ENCODE results near the gene ZNF804A. TPM values are rescaled to one million over a fixed set of nuclear protein-coding genes. Genes with fewer than 3 reads are reported as not detected.
"Not testable (repeated sequence)": the region's sequence is repeated elsewhere in the genome, so short reads cannot be mapped to it uniquely, and the experiment has no call there.

Gene ZNF804A
- total RNA-seq, 1 donor from 2014 or later = 23.1 TPM

DNA sequence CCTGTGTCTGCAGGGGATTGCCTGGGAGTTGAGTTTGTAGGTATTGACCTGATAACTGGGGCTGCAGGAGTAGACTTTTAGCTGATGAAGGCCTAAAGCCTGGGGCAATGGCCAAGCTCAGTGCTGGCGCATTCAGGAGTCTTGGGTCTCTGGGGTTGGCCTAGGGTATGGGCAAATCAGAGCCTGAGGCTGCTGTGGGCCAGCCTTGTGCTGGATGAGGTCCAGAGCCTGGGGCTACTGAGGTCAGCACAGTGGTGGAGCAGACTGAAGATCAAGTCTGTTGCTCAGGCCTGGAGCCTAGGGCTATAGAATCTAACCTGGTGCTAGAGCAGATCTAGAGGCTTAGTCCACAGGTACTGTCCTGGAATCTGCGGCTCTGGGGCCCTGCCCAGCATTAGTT lies 262.4 kb downstream of the ZNF804A start:
- H3K36me3 Mint-ChIP-seq (ENCODE audit: unreplicated experiment) = peaks cover 16% of the 10 kb centered on the region
- peaks cover 4% of the 10 kb centered on the region for H3K9me3 Mint-ChIP-seq (ENCODE audit: unreplicated experiment)
- TF ChIP-seq, protein P1, sequence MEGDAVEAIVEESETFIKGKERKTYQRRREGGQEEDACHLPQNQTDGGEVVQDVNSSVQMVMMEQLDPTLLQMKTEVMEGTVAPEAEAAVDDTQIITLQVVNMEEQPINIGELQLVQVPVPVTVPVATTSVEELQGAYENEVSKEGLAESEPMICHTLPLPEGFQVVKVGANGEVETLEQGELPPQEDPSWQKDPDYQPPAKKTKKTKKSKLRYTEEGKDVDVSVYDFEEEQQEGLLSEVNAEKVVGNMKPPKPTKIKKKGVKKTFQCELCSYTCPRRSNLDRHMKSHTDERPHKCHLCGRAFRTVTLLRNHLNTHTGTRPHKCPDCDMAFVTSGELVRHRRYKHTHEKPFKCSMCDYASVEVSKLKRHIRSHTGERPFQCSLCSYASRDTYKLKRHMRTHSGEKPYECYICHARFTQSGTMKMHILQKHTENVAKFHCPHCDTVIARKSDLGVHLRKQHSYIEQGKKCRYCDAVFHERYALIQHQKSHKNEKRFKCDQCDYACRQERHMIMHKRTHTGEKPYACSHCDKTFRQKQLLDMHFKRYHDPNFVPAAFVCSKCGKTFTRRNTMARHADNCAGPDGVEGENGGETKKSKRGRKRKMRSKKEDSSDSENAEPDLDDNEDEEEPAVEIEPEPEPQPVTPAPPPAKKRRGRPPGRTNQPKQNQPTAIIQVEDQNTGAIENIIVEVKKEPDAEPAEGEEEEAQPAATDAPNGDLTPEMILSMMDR (IDR thresholded peaks at IDR 0.05; ENCODE audit: partially characterized antibody, unreplicated experiment) = no peak
- H3K27ac Mint-ChIP-seq (ENCODE audit: unreplicated experiment) = no peak overlapping the region
- no peaks in the 10 kb centered on the region for H3K27me3 Mint-ChIP-seq (ENCODE audit: unreplicated experiment)
- no peak for DNase-seq
- no peak overlapping the region for H3K4me3 Mint-ChIP-seq (ENCODE audit: unreplicated experiment)
- no peaks in the 10 kb centered on the region for H3K4me1 Mint-ChIP-seq (ENCODE audit: low read depth, unreplicated experiment)

GRCh38 chr2:184875212-184875611 lies 276.9 kb downstream of the ZNF804A start:
- no peaks in the 10 kb centered on the region for H3K36me3 Mint-ChIP-seq (ENCODE audit: unreplicated experiment)
- H3K4me3 Mint-ChIP-seq (ENCODE audit: unreplicated experiment) = no peak overlapping the region
- no peak overlapping the region for H3K27ac Mint-ChIP-seq (ENCODE audit: unreplicated experiment)
- no peak for DNase-seq
- TF ChIP-seq, protein P1 (IDR thresholded peaks at IDR 0.05; ENCODE audit: partially characterized antibody, unreplicated experiment) = no peak
- peaks cover 3% of the 10 kb centered on the region for H3K4me1 Mint-ChIP-seq (ENCODE audit: low read depth, unreplicated experiment)
- peaks cover 4% of the 10 kb centered on the region for H3K9me3 Mint-ChIP-seq (ENCODE audit: unreplicated experiment)
- no peaks in the 10 kb centered on the region for H3K27me3 Mint-ChIP-seq (ENCODE audit: unreplicated experiment)

- TF ChIP-seq, protein P1 (IDR thresholded peaks at IDR 0.05; ENCODE audit: partially characterized antibody, unreplicated experiment) = no peak
- H3K4me3 Mint-ChIP-seq (ENCODE audit: unreplicated experiment) = no peak overlapping the region
- H3K27me3 Mint-ChIP-seq (ENCODE audit: unreplicated experiment) = no peaks in the 10 kb centered on the region
- DNase-seq = no peak
- peaks cover 3% of the 10 kb centered on the region for H3K4me1 Mint-ChIP-seq (ENCODE audit: low read depth, unreplicated experiment)
- H3K9me3 Mint-ChIP-seq (ENCODE audit: unreplicated experiment) = peaks cover 4% of the 10 kb centered on the region
- H3K27ac Mint-ChIP-seq (ENCODE audit: unreplicated experiment) = no peak overlapping the region
- H3K36me3 Mint-ChIP-seq (ENCODE audit: unreplicated experiment) = no peaks in the 10 kb centered on the region
Observed at GRCh38 chr2:184875911-184876310, 277.6 kb downstream of the ZNF804A start.

DNA sequence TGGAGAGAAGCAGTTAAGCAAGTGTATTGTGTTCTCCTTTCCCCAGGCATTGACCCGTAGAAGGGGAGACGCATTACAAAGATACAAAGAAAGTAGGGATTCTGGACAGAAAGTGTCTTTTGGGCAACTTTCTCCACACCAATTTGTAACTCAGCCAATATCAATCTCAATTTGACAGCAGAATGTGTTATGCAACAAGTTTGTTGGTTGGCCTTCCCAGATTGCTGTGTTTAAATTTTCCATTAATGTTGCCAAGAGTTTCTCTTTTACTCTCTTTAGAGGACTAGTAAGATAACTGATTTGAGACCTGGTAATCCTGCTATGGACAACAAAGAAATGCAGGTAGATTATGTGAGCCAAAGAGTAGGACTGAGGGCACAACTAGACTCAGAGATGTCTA lies 279.6 kb downstream of the ZNF804A start:
- TF ChIP-seq, protein P1 (IDR thresholded peaks at IDR 0.05; ENCODE audit: partially characterized antibody, unreplicated experiment) = no peak
- Mint-ChIP-seq H3K27ac (ENCODE audit: unreplicated experiment) (no peak overlapping the region), H3K4me1 (ENCODE audit: low read depth, unreplicated experiment) (peaks cover 3% of the 10 kb centered on the region), H3K36me3 (ENCODE audit: unreplicated experiment) (peaks cover 5% of the 10 kb centered on the region), H3K4me3 (ENCODE audit: unreplicated experiment) (no peak overlapping the region), H3K9me3 (ENCODE audit: unreplicated experiment) (peaks cover 4% of the 10 kb centered on the region), H3K27me3 (ENCODE audit: unreplicated experiment) (no peaks in the 10 kb centered on the region)
- DNase-seq = no peak

DNA sequence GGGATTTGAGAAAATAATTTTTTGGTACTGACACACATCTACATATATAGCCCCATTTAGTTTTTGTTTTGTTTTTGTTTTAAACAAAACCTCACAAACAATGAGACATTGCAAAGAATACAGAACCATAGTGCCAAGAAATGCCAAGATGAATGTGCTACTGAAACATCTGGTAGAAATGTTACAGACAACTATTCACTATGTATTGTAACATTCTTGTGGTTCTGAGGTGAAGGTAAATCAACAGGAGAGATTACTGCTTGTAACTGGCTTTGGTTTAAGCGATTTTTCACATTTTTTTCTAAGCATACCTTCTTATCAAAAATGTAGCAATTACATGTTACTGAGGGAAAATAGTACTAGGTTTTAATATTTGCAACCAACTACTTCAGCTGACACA lies 281.3 kb downstream of the ZNF804A start:
- DNase-seq = no peak
- H3K27ac Mint-ChIP-seq (ENCODE audit: unreplicated experiment) = no peak overlapping the region
- no peak overlapping the region for H3K4me3 Mint-ChIP-seq (ENCODE audit: unreplicated experiment)
- no peaks in the 10 kb centered on the region for H3K27me3 Mint-ChIP-seq (ENCODE audit: unreplicated experiment)
- peaks cover 3% of the 10 kb centered on the region for H3K4me1 Mint-ChIP-seq (ENCODE audit: low read depth, unreplicated experiment)
- H3K9me3 Mint-ChIP-seq (ENCODE audit: unreplicated experiment) = peaks cover 4% of the 10 kb centered on the region
- TF ChIP-seq, protein P1 (IDR thresholded peaks at IDR 0.05; ENCODE audit: partially characterized antibody, unreplicated experiment) = no peak
- peaks cover 5% of the 10 kb centered on the region for H3K36me3 Mint-ChIP-seq (ENCODE audit: unreplicated experiment)

DNA sequence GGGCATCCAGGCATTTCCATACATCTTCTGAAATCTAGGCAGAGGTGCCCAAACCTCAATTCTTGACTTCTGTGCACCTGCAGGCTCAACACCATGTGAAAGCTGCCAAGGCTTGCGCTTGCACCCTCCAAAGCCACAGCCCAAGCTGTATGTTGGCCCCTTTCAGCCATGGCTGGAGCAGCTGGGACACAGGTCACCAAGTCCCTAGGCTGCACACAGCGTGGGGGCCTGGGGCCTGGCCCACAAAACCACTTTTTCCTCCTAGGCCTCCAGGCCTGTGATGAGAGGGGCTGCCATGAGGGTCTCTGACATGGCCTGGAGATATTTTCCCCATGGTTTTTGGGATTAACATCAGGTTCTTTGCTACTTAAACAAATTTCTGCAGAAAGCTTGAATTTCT lies 288.3 kb downstream of the ZNF804A start:
- not testable (repeated sequence) for DNase-seq; H3K4me1 Mint-ChIP-seq (ENCODE audit: low read depth, unreplicated experiment); H3K9me3 Mint-ChIP-seq (ENCODE audit: unreplicated experiment); H3K27me3 Mint-ChIP-seq (ENCODE audit: unreplicated experiment); H3K27ac Mint-ChIP-seq (ENCODE audit: unreplicated experiment); H3K4me3 Mint-ChIP-seq (ENCODE audit: unreplicated experiment)
- H3K36me3 Mint-ChIP-seq (ENCODE audit: unreplicated experiment) = peaks cover 22% of the 10 kb centered on the region

Data from glutamatergic neuron (in vitro differentiated cells).